ENCODE results near the gene RAMACL.

The RAMACL gene

DNA sequence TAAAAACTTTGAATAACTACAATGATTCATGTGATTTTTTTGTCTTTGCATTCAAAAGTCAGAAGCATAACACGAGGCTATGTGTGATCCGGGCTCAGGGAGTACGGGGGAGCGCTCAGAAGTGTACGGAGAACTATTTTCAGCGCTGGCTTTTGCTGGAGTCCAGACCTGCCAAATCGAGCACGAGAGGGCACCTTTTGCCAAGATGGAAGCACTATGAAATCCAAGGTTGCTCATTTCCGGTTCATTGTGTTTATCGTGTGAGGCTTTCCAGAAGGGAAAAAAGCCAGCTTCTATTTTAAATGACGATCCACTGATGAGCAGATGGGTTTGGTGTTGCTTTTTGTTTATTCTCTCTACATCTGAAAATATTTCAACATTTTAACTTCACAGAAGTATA, 11.3 kb downstream of the RAMACL start:
- FAIRE-seq = no peak
- no peak for DNase-seq (ENCODE audit: insufficient read length, low spot score)
- TF ChIP-seq, protein P1, sequence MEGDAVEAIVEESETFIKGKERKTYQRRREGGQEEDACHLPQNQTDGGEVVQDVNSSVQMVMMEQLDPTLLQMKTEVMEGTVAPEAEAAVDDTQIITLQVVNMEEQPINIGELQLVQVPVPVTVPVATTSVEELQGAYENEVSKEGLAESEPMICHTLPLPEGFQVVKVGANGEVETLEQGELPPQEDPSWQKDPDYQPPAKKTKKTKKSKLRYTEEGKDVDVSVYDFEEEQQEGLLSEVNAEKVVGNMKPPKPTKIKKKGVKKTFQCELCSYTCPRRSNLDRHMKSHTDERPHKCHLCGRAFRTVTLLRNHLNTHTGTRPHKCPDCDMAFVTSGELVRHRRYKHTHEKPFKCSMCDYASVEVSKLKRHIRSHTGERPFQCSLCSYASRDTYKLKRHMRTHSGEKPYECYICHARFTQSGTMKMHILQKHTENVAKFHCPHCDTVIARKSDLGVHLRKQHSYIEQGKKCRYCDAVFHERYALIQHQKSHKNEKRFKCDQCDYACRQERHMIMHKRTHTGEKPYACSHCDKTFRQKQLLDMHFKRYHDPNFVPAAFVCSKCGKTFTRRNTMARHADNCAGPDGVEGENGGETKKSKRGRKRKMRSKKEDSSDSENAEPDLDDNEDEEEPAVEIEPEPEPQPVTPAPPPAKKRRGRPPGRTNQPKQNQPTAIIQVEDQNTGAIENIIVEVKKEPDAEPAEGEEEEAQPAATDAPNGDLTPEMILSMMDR (IDR thresholded peaks at IDR 0.05; ENCODE audit: insufficient read depth, missing control alignments) = no peak

DNA sequence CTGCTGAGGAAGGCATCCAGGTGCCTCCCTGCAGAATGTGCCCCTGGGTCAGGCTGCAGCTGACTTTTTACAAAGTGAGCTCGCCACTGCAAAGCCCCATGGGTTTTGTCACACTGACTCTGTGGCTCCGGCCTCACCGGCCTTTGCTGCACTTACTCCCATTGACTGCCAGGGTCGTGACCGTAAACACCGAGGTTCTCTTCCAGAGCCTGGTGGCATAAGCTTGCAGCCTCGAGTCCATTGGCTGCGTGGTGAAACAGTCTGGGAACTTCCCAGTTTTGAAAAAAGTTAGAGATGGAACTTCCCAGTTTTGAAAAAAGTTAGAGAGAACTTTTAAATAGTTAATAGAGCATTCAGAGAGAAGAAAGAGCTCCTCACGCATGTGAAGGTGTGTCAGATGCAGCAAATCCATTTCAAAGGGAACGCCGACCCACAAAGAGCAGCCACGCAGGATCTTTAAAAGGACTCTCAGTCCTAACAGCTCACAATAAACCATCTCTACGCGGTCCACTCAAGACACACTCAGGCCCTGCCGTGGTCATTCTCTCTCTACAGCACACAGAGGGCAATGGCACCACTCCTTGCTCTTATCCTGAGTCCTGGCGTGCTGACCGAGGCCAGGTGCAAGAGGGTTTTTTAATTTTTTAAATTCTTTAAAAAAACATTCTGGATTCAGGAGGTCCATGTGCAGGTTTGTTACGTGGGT, 12.8 kb downstream of the RAMACL start:
- TF ChIP-seq, protein P1 (IDR thresholded peaks at IDR 0.05; ENCODE audit: insufficient read depth, missing control alignments) = no peak
- no peak for FAIRE-seq
- DNase-seq (ENCODE audit: insufficient read length, low spot score) = no peak

DNA sequence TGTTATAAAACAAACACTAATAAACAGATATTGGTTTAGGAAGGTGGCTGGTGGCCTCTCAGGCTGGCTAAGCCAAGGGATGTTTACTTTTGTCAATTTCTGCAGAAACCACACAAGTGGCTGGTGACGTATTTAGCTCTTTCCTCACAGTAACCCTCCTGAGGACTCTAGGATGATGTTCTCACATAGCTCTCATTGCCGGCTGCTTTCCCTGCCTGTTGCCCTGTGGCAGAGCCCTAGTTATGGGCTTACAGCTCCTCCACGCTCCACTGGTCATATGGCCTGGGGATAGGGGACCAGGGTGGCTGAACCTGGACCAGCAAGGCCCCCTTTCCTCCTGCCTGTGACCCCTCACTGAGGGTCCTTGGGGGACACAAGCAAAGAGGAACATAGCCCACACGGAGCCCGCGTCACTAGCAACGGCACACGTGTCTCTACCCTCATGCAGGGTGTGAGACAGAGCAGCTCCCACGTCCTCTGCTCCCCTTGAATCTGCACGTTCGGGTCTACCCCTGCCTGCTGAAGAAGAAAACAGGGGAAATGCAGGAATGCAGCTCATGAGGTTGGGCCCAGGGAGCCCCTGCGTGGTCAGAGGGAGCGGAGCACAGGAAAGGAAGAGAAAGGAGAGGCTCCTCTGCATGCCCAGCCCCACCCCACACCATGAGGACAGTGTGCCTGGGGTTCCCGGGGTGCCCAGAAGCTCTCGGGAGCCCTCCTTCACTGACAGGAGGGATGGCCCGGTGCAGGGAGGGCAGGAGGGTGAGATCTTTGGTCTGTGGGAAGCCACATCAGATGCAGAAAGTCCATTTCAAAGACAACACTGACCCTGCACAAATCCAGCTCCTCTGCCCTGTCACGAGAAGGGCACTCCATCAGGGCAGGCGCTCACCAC, 13.9 kb downstream of the RAMACL start:
- TF ChIP-seq, protein P1 (IDR thresholded peaks at IDR 0.05; ENCODE audit: insufficient read depth, missing control alignments) = no peak
- FAIRE-seq (no peak), DNase-seq (ENCODE audit: insufficient read length, low spot score) (no peak)

DNA sequence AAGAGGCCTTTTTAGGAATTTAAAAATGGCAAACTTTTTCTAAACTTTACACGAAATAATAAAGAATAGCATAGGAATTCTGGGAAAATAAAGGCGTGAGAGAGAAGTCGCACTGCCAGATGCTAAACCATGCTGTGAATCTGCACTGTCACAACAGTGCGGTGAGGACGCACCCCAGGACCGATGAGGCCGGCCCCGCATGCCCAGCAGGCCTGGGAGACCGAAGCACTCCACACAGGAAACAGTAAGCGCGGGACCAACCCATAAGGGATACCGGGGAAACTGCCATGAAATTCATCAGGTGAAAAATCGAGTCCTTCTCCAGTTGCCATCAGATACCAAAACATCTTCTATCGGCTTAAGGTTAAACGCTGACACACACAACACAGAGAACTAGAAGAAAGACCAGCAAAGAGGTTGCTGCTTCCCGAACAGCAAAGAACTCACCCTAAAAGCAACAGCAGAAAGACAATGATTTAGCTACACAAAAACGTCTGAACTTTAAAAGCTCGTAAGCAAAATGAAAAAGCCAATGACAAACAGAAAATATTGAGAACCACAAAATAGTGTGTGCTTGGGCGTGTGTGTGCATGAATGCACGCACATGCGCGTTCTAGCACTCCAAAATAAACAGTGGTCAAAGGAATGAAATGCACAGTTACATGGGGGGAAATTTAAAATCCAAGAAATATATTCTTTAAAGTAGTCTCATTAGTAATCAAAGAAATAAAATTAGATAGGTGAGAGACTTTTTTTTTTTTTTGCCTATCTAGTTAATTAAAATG, 15.4 kb downstream of the RAMACL start:
- FAIRE-seq = no peak
- DNase-seq (ENCODE audit: insufficient read length, low spot score) = no peak
- TF ChIP-seq, protein P1 (IDR thresholded peaks at IDR 0.05; ENCODE audit: insufficient read depth, missing control alignments) = no peak

DNA sequence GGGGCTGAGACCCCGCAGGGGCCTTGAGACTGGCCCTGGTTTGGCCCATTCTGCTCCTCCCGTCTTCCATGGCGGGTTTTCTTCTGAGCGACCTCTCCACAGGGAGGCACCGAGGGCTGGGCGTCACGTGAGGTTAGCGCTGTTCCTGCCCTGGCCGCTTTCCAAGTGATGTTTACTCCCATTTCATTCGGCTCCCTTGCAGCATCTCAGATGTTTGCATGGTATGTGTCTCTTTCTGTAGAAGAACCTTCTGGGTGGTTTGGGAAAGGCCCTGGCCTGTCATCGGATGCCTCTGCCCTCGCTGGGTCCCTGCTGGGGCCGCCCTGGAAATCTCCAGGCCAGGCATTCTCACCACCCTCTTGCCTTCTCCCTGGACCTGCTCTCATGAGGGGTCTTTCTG, 17.3 kb downstream of the RAMACL start:
- DNase-seq (ENCODE audit: insufficient read length, low spot score) = no peak
- TF ChIP-seq, protein P1 (IDR thresholded peaks at IDR 0.05; ENCODE audit: insufficient read depth, missing control alignments) = no peak
- no peak for FAIRE-seq

DNA sequence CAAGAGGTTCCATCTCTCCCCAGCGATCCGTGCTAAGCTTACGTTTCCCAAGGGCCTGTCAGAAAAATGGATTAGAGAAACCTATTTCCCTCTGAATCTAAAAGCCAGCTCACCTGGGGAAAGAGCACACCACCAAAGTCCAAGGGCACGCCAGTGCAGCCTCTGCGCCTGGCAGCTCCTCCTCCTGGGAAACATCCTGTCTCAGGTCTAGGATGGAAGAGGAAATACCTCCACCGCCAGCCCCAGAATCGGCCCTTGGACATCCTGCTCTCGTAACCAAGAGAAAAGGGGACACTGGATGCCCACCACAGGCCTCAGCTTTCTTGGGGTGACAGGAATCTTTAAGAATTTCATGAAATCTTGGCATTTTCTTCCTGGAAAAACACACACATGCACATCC, 18.7 kb downstream of the RAMACL start:
- DNase-seq (ENCODE audit: insufficient read length, low spot score) = no peak
- no peak for FAIRE-seq
- TF ChIP-seq, protein P1 (IDR thresholded peaks at IDR 0.05; ENCODE audit: insufficient read depth, missing control alignments) = no peak

Measured in D721Med (cell line).